OCI-LY1 (cell line): ENCODE measurements around the gene IRF4.
A peak's percentile ranks its signal among the peaks of the same experiment; 100 is the strongest.

Experiments
- H2AFZ ChIP-seq: fragments of 200-600 bp; sonication (generic), shearing (Covaris generic); 2 replicates; pipeline ENCODE4 v1.6.0; 2014; ENCODE audit warnings: antibody characterized with exemption, mild to moderate bottlenecking, low read length
- H3F3A ChIP-seq: fragments of 200-600 bp; sonication (generic), shearing (Covaris generic); 2 replicates; pipeline ENCODE4 v1.6.0; 2014; ENCODE audit warnings: mild to moderate bottlenecking, antibody characterized with exemption, low read length, moderate library complexity; ENCODE audit not compliant: insufficient read depth
- H3K27ac ChIP-seq: fragments of 200-600 bp; sonication (generic); 2 replicates; pipeline ENCODE4 v1.5.1; 2014; ENCODE audit warnings: low read length, mixed run types, mild to moderate bottlenecking, low read depth; ENCODE audit not compliant: poor library complexity, severe bottlenecking
- H3K27me3 ChIP-seq: fragments of 200-600 bp; sonication (generic); 2 replicates; pipeline ENCODE4 v1.6.0; 2014; ENCODE audit warnings: antibody characterized with exemption, mild to moderate bottlenecking, low read length, moderate library complexity; ENCODE audit not compliant: insufficient read depth
- H3K36me3 ChIP-seq: fragments of 200-600 bp; sonication (generic); 2 replicates; pipeline ENCODE4 v1.6.1; 2014; ENCODE audit warnings: mild to moderate bottlenecking, antibody characterized with exemption, low read length, moderate library complexity, mixed read lengths; ENCODE audit not compliant: insufficient read depth
- H3K4me1 ChIP-seq: fragments of 200-600 bp; sonication (generic); 2 replicates; pipeline ENCODE4 v1.5.1; 2014; ENCODE audit warnings: mild to moderate bottlenecking, low read length, moderate library complexity; ENCODE audit not compliant: insufficient read depth, severe bottlenecking
- H3K4me2 ChIP-seq: fragments of 200-600 bp; sonication (generic), shearing (Covaris generic); 2 replicates; pipeline ENCODE4 v1.6.1; 2014; ENCODE audit warnings: low read length
- H3K4me3 ChIP-seq: fragments of 200-600 bp; sonication (generic); 2 replicates; pipeline ENCODE4 v1.5.1; 2014; ENCODE audit warnings: low read length, low read depth, mild to moderate bottlenecking, mixed read lengths; ENCODE audit not compliant: poor library complexity, severe bottlenecking
- H3K79me2 ChIP-seq: fragments of 200-600 bp; shearing (Covaris generic); 2 replicates; pipeline ENCODE4 v1.6.1; 2016; ENCODE audit warnings: mixed run types, low read length, mixed read lengths; ENCODE audit not compliant: insufficient read depth
- H3K9ac ChIP-seq: fragments of 200-600 bp; sonication (generic), shearing (Covaris generic); 2 replicates; pipeline ENCODE4 v1.6.1; 2014; ENCODE audit warnings: mild to moderate bottlenecking, low read length, mixed read lengths
- H3K9me2 ChIP-seq: fragments of 200-600 bp; sonication (generic), shearing (Covaris generic); 2 replicates; pipeline ENCODE4 v1.6.1; 2014; ENCODE audit warnings: low read depth, mild to moderate bottlenecking, low read length, mixed read lengths
- H3K9me3 ChIP-seq: fragments of 200-600 bp; shearing (Covaris generic); 2 replicates; pipeline ENCODE4 v1.6.1; 2014; ENCODE audit warnings: low read length, mixed read lengths
- H4K20me1 ChIP-seq: fragments of 200-600 bp; sonication (generic), shearing (Covaris generic); 2 replicates; pipeline ENCODE4 v1.6.0; 2016; ENCODE audit warnings: mild to moderate bottlenecking, low read length; ENCODE audit not compliant: insufficient read depth
- EZH2 ChIP-seq: fragments of 200-600 bp; sonication (generic), shearing (Covaris generic); IDR thresholded peaks from 2 replicates; pipeline ENCODE4 v1.8.0; 2017; ENCODE audit warnings: borderline replicate concordance, mixed run types, mild to moderate bottlenecking, antibody characterized with exemption, low read length, moderate library complexity, mixed read lengths
- TF ChIP-seq, protein P1 (sequence below): fragments of 200-600 bp; sonication (generic), shearing (Covaris generic); IDR thresholded peaks from 2 replicates; pipeline ENCODE4 v1.5.1; 2017; ENCODE audit warnings: mild to moderate bottlenecking, antibody characterized with exemption, low read length, moderate library complexity, mixed read lengths

The IRF4 gene

DNA sequence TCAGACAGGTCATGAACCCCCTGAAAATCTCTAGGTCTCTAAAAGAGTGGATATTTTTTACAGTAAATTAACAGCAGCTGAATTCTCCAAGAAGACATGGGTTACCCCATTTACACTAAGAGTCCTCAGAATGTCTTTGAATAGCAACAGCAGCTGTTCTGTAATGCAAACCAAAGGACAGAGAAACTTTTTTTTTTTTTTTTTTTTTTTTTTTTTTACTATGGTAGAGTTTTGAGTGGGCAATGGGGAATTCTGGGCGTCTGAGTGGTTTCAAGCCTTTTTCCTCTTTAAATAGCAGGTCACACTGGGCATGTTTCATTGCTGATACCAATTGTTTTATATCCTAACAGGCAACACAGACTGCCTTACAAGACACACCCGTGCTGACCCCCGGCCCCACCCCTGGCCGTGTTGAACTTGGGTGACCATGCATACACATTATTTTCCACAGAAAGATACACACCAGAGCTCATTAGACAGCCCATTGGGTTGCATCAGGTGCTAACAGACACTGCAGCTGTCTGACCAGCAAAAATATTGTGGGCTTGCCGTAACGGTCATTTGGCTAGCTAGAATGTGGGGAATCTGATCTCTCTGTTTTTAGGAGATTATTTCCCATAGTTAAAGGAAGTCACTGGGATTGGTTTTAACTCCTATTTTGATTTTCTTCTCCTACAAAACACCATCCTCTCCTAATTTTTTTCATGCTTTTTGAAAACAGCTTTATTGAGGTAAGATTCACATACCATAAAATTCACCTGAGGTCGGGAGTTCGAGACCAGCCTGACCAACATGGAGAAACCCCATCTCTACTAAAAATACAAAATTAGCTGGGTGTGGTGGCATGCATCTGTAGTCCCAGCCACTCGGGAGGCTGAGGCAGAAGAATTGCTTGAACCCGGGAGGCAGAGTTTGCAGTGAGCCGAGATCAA, 26.7 kb upstream of the IRF4 start:
- H4K20me1 ChIP-seq: no peaks in the 10 kb centered on the region
- peaks cover 4% of the 10 kb centered on the region; the same call in 1 of the 2 replicates for H3F3A ChIP-seq
- H3K9me3 ChIP-seq: no peaks in the 10 kb centered on the region
- H3K9ac ChIP-seq: peak overlapping the region; percentile 44
- no peaks in the 10 kb centered on the region for H3K36me3 ChIP-seq
- TF ChIP-seq, protein P1, sequence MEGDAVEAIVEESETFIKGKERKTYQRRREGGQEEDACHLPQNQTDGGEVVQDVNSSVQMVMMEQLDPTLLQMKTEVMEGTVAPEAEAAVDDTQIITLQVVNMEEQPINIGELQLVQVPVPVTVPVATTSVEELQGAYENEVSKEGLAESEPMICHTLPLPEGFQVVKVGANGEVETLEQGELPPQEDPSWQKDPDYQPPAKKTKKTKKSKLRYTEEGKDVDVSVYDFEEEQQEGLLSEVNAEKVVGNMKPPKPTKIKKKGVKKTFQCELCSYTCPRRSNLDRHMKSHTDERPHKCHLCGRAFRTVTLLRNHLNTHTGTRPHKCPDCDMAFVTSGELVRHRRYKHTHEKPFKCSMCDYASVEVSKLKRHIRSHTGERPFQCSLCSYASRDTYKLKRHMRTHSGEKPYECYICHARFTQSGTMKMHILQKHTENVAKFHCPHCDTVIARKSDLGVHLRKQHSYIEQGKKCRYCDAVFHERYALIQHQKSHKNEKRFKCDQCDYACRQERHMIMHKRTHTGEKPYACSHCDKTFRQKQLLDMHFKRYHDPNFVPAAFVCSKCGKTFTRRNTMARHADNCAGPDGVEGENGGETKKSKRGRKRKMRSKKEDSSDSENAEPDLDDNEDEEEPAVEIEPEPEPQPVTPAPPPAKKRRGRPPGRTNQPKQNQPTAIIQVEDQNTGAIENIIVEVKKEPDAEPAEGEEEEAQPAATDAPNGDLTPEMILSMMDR: no peak
- no peak for TF ChIP-seq EZH2
- no peak overlapping the region for H3K4me3 ChIP-seq
- no peaks in the 10 kb centered on the region for H3K9me2 ChIP-seq
- no peaks in the 10 kb centered on the region for H3K27me3 ChIP-seq
- peak overlapping the region; percentile 97 for H3K27ac ChIP-seq
- no peak overlapping the region for H2AFZ ChIP-seq
- H3K4me2 ChIP-seq: peak overlapping the region; percentile 24; the same call in 1 of the 2 replicates
- H3K79me2 ChIP-seq: no peaks in the 10 kb centered on the region
- H3K4me1 ChIP-seq: peaks cover 78% of the 10 kb centered on the region

DNA sequence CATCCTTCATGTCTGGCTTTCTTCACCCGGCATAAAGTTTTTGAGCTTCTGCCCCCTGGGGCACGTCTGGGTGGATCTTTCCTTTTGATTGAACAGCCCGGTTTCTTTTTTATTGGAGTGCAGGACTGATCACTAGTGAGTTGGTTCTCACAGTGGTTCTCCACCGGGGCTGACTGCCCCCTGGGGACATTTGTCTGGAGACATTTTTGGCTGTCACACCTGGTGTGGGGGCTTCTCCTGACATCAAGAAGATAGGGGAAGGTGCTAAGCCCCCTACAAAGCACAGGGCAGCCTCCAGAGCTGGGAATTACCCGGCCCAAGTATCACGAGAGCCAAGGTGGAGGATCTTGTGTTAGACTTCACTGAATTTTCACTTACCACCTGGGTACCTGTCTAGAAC, 25.7 kb upstream of the IRF4 start:
- Histone ChIP-seq H3K27me3 (no peaks in the 10 kb centered on the region), H3K79me2 (no peaks in the 10 kb centered on the region), H3K36me3 (no peaks in the 10 kb centered on the region), H3F3A (no peaks in the 10 kb centered on the region), H3K4me1 (peaks cover 69% of the 10 kb centered on the region), H3K4me3 (no peak overlapping the region), H3K27ac (peak overlapping the region; percentile 97), H4K20me1 (no peaks in the 10 kb centered on the region), H3K4me2 (peak overlapping the region; percentile 35), H3K9me3 (no peaks in the 10 kb centered on the region), H2AFZ (no peak overlapping the region), H3K9ac (peak overlapping the region; percentile 32), H3K9me2 (no peaks in the 10 kb centered on the region)
- TF ChIP-seq EZH2: no peak
- TF ChIP-seq, protein P1: 0 out of 2 replicates have a peak, but pooled peaks have one; percentile 11

DNA sequence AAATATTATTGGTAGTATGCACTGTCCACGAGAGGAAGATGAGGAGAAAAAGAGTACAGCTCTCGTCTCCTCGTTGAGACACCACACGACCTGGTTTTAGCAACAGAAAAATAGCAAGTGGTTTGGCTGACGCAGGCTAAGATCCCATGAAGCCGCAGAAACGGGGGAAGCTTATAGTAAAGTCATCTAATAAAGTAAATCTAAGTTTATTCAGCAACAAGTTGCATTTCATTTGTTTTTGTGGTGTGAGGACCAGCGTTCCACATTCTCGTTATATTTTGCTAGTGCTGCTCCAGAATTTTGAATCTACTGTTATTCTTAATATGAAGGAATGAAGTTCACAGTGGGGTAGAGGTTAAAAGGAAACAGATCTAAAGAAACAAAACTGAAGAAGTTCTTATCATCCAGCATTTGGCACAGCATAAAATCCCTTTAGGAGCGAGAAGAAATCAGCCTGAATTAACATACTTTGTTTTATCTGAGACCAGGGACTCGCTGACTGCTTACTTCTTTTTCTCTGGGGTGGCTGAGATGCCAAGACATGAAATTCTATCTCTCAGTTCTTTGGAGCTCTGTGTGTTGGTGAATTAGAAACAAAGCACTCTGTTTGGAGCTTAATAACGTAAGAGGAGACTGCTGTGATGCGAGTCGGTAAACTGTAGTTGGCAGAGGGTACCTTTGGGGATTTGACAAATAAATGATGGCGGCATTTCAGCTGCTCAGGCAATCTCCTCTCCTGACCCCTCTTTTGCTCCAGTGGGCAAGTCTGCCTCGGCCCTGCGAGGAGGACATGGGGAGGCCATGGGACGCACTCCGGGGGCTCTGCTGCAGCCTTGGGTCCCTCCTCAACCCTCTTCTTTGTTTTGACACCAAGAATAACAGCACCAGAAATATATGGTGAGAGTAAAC, 24.9 kb upstream of the IRF4 start:
- Histone ChIP-seq H3K27ac (peak overlapping the region; percentile 97), H3K9me2 (no peaks in the 10 kb centered on the region), H3K9me3 (no peaks in the 10 kb centered on the region), H2AFZ (peak overlapping the region; percentile 13; the same call in 1 of the 2 replicates), H3K79me2 (no peaks in the 10 kb centered on the region), H3K27me3 (no peaks in the 10 kb centered on the region), H3K4me1 (peaks cover 61% of the 10 kb centered on the region), H3K4me2 (peak overlapping the region; percentile 35), H4K20me1 (no peaks in the 10 kb centered on the region), H3F3A (no peaks in the 10 kb centered on the region), H3K9ac (peak overlapping the region; percentile 32), H3K4me3 (no peak overlapping the region), H3K36me3 (no peaks in the 10 kb centered on the region)
- TF ChIP-seq, protein P1: no peak
- TF ChIP-seq EZH2: no peak
